DND-41 (cell line): ENCODE measurements around the gene ABI3.

Experiments used
- CTCF ChIP-seq: IDR thresholded peaks from 2 replicates; pipeline ENCODE4 v1.5.1; 2012; ENCODE audit warnings: borderline replicate concordance, low read length, moderate library complexity, mild to moderate bottlenecking; ENCODE audit not compliant: poor library complexity, severe bottlenecking; ENCODE audit errors: extremely low read depth
- EZH2 ChIP-seq: IDR thresholded peaks from 3 replicates; pipeline ENCODE4 v1.6.1; 2012; ENCODE audit warnings: borderline replicate concordance, low read depth, mild to moderate bottlenecking, moderate library complexity, low read length, inconsistent platforms; ENCODE audit not compliant: severe bottlenecking

DNA sequence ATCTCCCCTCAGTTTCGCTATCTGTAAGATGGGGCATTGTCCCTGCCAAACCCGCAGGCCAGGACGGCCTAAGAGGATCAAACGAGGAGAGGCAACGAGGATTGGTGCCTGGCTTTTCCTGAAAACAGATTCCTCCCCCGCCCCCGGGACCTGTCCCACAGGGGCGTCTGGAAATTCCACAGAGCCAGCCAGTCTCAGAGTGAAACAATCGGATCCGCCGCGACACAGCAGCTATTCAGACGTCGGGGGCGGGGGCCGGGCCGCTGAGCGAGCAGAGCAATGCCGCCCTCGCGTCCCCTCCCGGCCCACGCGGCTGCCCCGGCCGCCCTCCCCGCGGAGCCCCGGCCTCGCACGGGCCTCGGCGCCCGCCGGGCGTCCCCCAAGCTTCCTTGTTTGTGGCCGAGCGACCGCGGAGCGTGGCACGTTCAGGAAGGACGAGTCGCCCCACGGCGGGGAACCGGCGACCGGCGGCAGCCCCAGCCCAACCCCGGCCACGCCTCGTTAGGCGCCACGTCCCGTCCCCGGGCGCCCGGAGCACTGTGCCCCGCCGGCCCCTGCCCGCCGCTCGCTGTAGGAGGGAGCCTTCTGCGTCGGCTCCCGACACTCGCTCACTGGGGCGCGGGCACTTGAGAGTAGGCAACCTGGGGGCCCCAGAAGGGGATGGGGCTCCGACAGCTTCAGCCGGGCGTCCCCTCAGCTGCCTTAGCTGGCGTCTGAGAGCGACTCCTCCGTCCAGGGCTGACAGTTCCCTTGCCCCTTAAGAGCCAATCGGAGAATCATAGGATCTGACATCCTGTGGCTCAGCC is 49.7 kb downstream of the ABI3 start:
- no peak for TF ChIP-seq CTCF
- TF ChIP-seq EZH2, result no peak
